Measurements from ENCODE around the gene SPNS2. TPM values are rescaled to one million over a fixed set of nuclear protein-coding genes. Genes with fewer than 3 reads are reported as not detected.

SPNS2 gene
- total RNA-seq, 5 donors from 2014 or later (not counting 1 experiment from before 2014, with no cell fraction given) = 0.30 to 0.75 (median 0.53) TPM

GRCh38 chr17:4463818-4464476, 34.7 kb upstream of the SPNS2 start:
- POLR2A ChIA-PET = no interaction called here
- H3K27me3 Mint-ChIP-seq = no peaks in the 10 kb centered on the region
- ATAC-seq (replicated peaks in 1 of 4) (no peak), DNase-seq (no peak)
- no peaks in the 10 kb centered on the region for H3K4me1 Mint-ChIP-seq
- H3K4me3 Mint-ChIP-seq = no peak overlapping the region
- peaks cover 4 to 11% (median 11%) of the 10 kb centered on the region in 3 donors for H3K9me3 Mint-ChIP-seq
- no peaks in the 10 kb centered on the region for H3K4me1 ChIP-seq (ENCODE audit: control insufficient read depth in 1 of 2, extremely low read depth in 1 of 2, insufficient read depth in 2 of 2, low read length in 2 of 2)
- CTCF ChIA-PET = no interaction called here
- H3K27ac ChIP-seq (ENCODE audit: low read length) = no peak overlapping the region
- no peaks in the 10 kb centered on the region for H3K9me3 ChIP-seq
- no peaks in the 10 kb centered on the region for H3K27me3 ChIP-seq (replicated peaks in 1 of 2; ENCODE audit: control insufficient read depth in 2 of 2, extremely low read depth in 1 of 2, insufficient read depth in 2 of 2, low read length in 1 of 2)
- WGBS (ENCODE audit: insufficient coverage) = 83% methylated on average over 8 of the region's 10 CpGs
- no peak overlapping the region for H3K27ac Mint-ChIP-seq
- no peak overlapping the region for H3K4me3 ChIP-seq (ENCODE audit: control insufficient read depth in 1 of 2, extremely low read depth in 1 of 2, low read length in 1 of 2)
- H3K36me3 Mint-ChIP-seq = peaks cover 5% of the 10 kb centered on the region
- H3K36me3 ChIP-seq (ENCODE audit: control insufficient read depth in 2 of 2, extremely low read depth in 1 of 2, insufficient read depth in 1 of 2, low read length in 1 of 2) = no peaks in the 10 kb centered on the region

GRCh38 chr17:4465786-4466185, 32.9 kb upstream of the SPNS2 start:
- Mint-ChIP-seq H3K9me3 (peaks cover under 1 to 4% (median 2%) of the 10 kb centered on the region in 3 donors), H3K4me3 (no peak overlapping the region), H3K4me1 (no peaks in the 10 kb centered on the region), H3K27me3 (no peaks in the 10 kb centered on the region), H3K36me3 (no peaks in the 10 kb centered on the region), H3K27ac (no peak overlapping the region)
- no peaks in the 10 kb centered on the region for H3K36me3 ChIP-seq (ENCODE audit: control insufficient read depth in 2 of 2, extremely low read depth in 1 of 2, insufficient read depth in 1 of 2, low read length in 1 of 2)
- H3K4me3 ChIP-seq (ENCODE audit: control insufficient read depth in 1 of 2, extremely low read depth in 1 of 2, low read length in 1 of 2) = no peak overlapping the region
- H3K4me1 ChIP-seq (ENCODE audit: control insufficient read depth in 1 of 2, extremely low read depth in 1 of 2, insufficient read depth in 2 of 2, low read length in 2 of 2) = no peaks in the 10 kb centered on the region
- H3K9me3 ChIP-seq = no peaks in the 10 kb centered on the region
- ChIA-PET POLR2A (no interaction called here), CTCF (no interaction called here)
- no peaks in the 10 kb centered on the region for H3K27me3 ChIP-seq (replicated peaks in 1 of 2; ENCODE audit: control insufficient read depth in 2 of 2, extremely low read depth in 1 of 2, insufficient read depth in 2 of 2, low read length in 1 of 2)
- ATAC-seq (replicated peaks in 1 of 4) (no peak), DNase-seq (no peak)
- no peak overlapping the region for H3K27ac ChIP-seq (ENCODE audit: low read length)
- 91% methylated on average over 6 of the region's 8 CpGs for WGBS (ENCODE audit: insufficient coverage)

GRCh38 chr17:4467287-4467686, 31.4 kb upstream of the SPNS2 start:
- POLR2A ChIA-PET = no interaction called here

GRCh38 chr17:4469552-4469951, 29.1 kb upstream of the SPNS2 start:
- no peak for ATAC-seq (replicated peaks in 1 of 4)
- ChIA-PET POLR2A (interaction anchor here in 1 of 2 donors (0.5 kb wide), 1 partner anchor 12 kb away, joined by 7 read pairs; no protein-coding TSS in a partner anchor), CTCF (no interaction called here)
- Histone ChIP-seq H3K36me3 (ENCODE audit: control insufficient read depth in 2 of 2, extremely low read depth in 1 of 2, insufficient read depth in 1 of 2, low read length in 1 of 2) (no peaks in the 10 kb centered on the region), H3K27me3 (replicated peaks in 1 of 2; ENCODE audit: control insufficient read depth in 2 of 2, extremely low read depth in 1 of 2, insufficient read depth in 2 of 2, low read length in 1 of 2) (peaks cover 0 to 2% of the 10 kb centered on the region in 2 experiments), H3K27ac (ENCODE audit: low read length) (no peak overlapping the region), H3K4me3 (ENCODE audit: control insufficient read depth in 1 of 2, extremely low read depth in 1 of 2, low read length in 1 of 2) (no peak overlapping the region), H3K9me3 (no peaks in the 10 kb centered on the region), H3K4me1 (ENCODE audit: control insufficient read depth in 1 of 2, extremely low read depth in 1 of 2, insufficient read depth in 2 of 2, low read length in 2 of 2) (no peaks in the 10 kb centered on the region)
- Mint-ChIP-seq H3K27me3 (no peaks in the 10 kb centered on the region), H3K4me1 (no peaks in the 10 kb centered on the region), H3K36me3 (no peaks in the 10 kb centered on the region), H3K4me3 (no peak overlapping the region), H3K9me3 (no peaks in the 10 kb centered on the region), H3K27ac (no peak overlapping the region)
- WGBS (ENCODE audit: insufficient coverage) = no CpG with 5 or more reads among the region's 12 CpGs
- DNase-seq = no peak

More at GRCh38 chr17:4467287-4467686, 31.4 kb upstream of the SPNS2 start:
- Mint-ChIP-seq H3K27ac (no peak overlapping the region), H3K36me3 (no peaks in the 10 kb centered on the region), H3K4me1 (no peaks in the 10 kb centered on the region), H3K4me3 (no peak overlapping the region), H3K27me3 (no peaks in the 10 kb centered on the region), H3K9me3 (no peaks in the 10 kb centered on the region)
- CTCF ChIA-PET = no interaction called here
- H3K9me3 ChIP-seq = no peaks in the 10 kb centered on the region
- no peak for ATAC-seq (replicated peaks in 1 of 4)
- no peak overlapping the region for H3K4me3 ChIP-seq (ENCODE audit: control insufficient read depth in 1 of 2, extremely low read depth in 1 of 2, low read length in 1 of 2)
- 82% methylated on average over 7 of the region's 7 CpGs for WGBS (ENCODE audit: insufficient coverage)
- no peaks in the 10 kb centered on the region for H3K4me1 ChIP-seq (ENCODE audit: control insufficient read depth in 1 of 2, extremely low read depth in 1 of 2, insufficient read depth in 2 of 2, low read length in 2 of 2)
- no peak for DNase-seq
- no peaks in the 10 kb centered on the region for H3K36me3 ChIP-seq (ENCODE audit: control insufficient read depth in 2 of 2, extremely low read depth in 1 of 2, insufficient read depth in 1 of 2, low read length in 1 of 2)
- H3K27me3 ChIP-seq (replicated peaks in 1 of 2; ENCODE audit: control insufficient read depth in 2 of 2, extremely low read depth in 1 of 2, insufficient read depth in 2 of 2, low read length in 1 of 2) = no peaks in the 10 kb centered on the region
- no peak overlapping the region for H3K27ac ChIP-seq (ENCODE audit: low read length)

GRCh38 chr17:4472286-4472685, 26.4 kb upstream of the SPNS2 start:
- CTCF ChIA-PET = no interaction called here
- H3K27ac ChIP-seq (ENCODE audit: low read length) = no peak overlapping the region
- H3K4me1 ChIP-seq (ENCODE audit: control insufficient read depth in 1 of 2, extremely low read depth in 1 of 2, insufficient read depth in 2 of 2, low read length in 2 of 2) = no peaks in the 10 kb centered on the region
- Mint-ChIP-seq H3K36me3 (no peaks in the 10 kb centered on the region), H3K27ac (no peak overlapping the region), H3K27me3 (no peaks in the 10 kb centered on the region), H3K9me3 (no peaks in the 10 kb centered on the region), H3K4me3 (no peak overlapping the region), H3K4me1 (no peaks in the 10 kb centered on the region)
- POLR2A ChIA-PET = no interaction called here
- no peaks in the 10 kb centered on the region for H3K9me3 ChIP-seq
- peaks cover 0 to 5% of the 10 kb centered on the region in 2 experiments for H3K27me3 ChIP-seq (replicated peaks in 1 of 2; ENCODE audit: control insufficient read depth in 2 of 2, extremely low read depth in 1 of 2, insufficient read depth in 2 of 2, low read length in 1 of 2)
- no peak overlapping the region for H3K4me3 ChIP-seq (ENCODE audit: control insufficient read depth in 1 of 2, extremely low read depth in 1 of 2, low read length in 1 of 2)
- ATAC-seq (replicated peaks in 1 of 4) = no peak
- WGBS (ENCODE audit: insufficient coverage) = 100% methylated on average over 2 of the region's 3 CpGs
- no peaks in the 10 kb centered on the region for H3K36me3 ChIP-seq (ENCODE audit: control insufficient read depth in 2 of 2, extremely low read depth in 1 of 2, insufficient read depth in 1 of 2, low read length in 1 of 2)
- DNase-seq = no peak

GRCh38 chr17:4474093-4474492, 24.6 kb upstream of the SPNS2 start:
- no peak for ATAC-seq (replicated peaks in 1 of 4)
- Histone ChIP-seq H3K9me3 (no peaks in the 10 kb centered on the region), H3K4me1 (ENCODE audit: control insufficient read depth in 1 of 2, extremely low read depth in 1 of 2, insufficient read depth in 2 of 2, low read length in 2 of 2) (no peaks in the 10 kb centered on the region), H3K27ac (ENCODE audit: low read length) (no peak overlapping the region), H3K27me3 (replicated peaks in 1 of 2; ENCODE audit: control insufficient read depth in 2 of 2, extremely low read depth in 1 of 2, insufficient read depth in 2 of 2, low read length in 1 of 2) (peaks cover 0 to 5% of the 10 kb centered on the region in 2 experiments), H3K4me3 (ENCODE audit: control insufficient read depth in 1 of 2, extremely low read depth in 1 of 2, low read length in 1 of 2) (no peak overlapping the region), H3K36me3 (ENCODE audit: control insufficient read depth in 2 of 2, extremely low read depth in 1 of 2, insufficient read depth in 1 of 2, low read length in 1 of 2) (peaks cover 0 to 3% of the 10 kb centered on the region in 2 donors)
- DNase-seq = no peak
- Mint-ChIP-seq H3K9me3 (no peaks in the 10 kb centered on the region), H3K27ac (no peak overlapping the region), H3K36me3 (no peaks in the 10 kb centered on the region), H3K27me3 (no peaks in the 10 kb centered on the region), H3K4me1 (no peaks in the 10 kb centered on the region), H3K4me3 (no peak overlapping the region)
- ChIA-PET CTCF (interaction anchor here in 1 of 2 donors (0.6 kb wide), 2 partner anchors 17 to 70 kb away, joined by 3 to 4 read pairs; no protein-coding TSS in a partner anchor), POLR2A (no interaction called here)
- WGBS (ENCODE audit: insufficient coverage) = 97% methylated on average over 13 of the region's 13 CpGs
